Hematopoietic multipotent progenitor cell treated with erythropoietin and hydrocortisone succinate and interleukin-3 and kit ligand, for 17 days (in vitro differentiated cells): ENCODE data around the gene LRRC3C.
A peak's percentile ranks its signal among the peaks of the same experiment; 100 is the strongest.

ENCODE experiments used
- DNase-seq: peaks from one replicate; pipeline ENCODE4 v3.0.0-alpha.2; 2015; ENCODE audit warnings: low spot score

Gene LRRC3C

GRCh38 chr17:39975801-39976200 is 48.3 kb downstream of the LRRC3C start:
- DNase-seq, result no peak

- DNase-seq, result no peak
Observed at GRCh38 chr17:39979016-39979670, 51.6 kb downstream of the LRRC3C start.

- DNase-seq, result no peak
Observed at GRCh38 chr17:39979893-39980350, 52.4 kb downstream of the LRRC3C start.

GRCh38 chr17:39980351-39981206 is 53.0 kb downstream of the LRRC3C start, which contains the start of gene PSMD3:
PSMD3 (plus strand) TSS chr17:39980807; CDS start chr17:39980971, 164 bp downstream.
- DNase-seq, result peak; percentile 100

GRCh38 chr17:39981207-39981741 is 53.7 kb downstream of the LRRC3C start:
- peak; percentile 62 for DNase-seq

- DNase-seq, result no peak
Observed at GRCh38 chr17:39981766-39982375, 54.3 kb downstream of the LRRC3C start.

- no peak for DNase-seq
Observed at GRCh38 chr17:39988206-39988810, 60.8 kb downstream of the LRRC3C start.

GRCh38 chr17:39994448-39994847 is 66.9 kb downstream of the LRRC3C start:
- DNase-seq, result no peak
